Stimulated activated naive CD8-positive, alpha-beta T cell treated with anti-CD3 and anti-CD28 coated beads, Interleukin-15, amount 100 ng/mL, for 72 hours (primary cell): Measurements from ENCODE around the gene DGKH.
A peak's percentile ranks its signal among the peaks of the same experiment; 100 is the strongest.

Source experiments
- ATAC-seq: fragments of 150-1000 bp; cut with Tn5 transposase; 2 replicates; pipeline ENCODE4 v1.10.0; 2021; ENCODE audit warnings: mild to moderate bottlenecking, moderate library complexity
- DNase-seq, 2 donors: peaks; one replicate each; pipeline ENCODE4 v3.0.0; 2021 to 2022
- H3K27ac Mint-ChIP-seq, 2 donors: one replicate each; pipeline ENCODE4 v1.8.0; 2022; ENCODE audit warnings: mild to moderate bottlenecking in 2 of 2, mixed read lengths in 2 of 2, moderate library complexity in 2 of 2
- H3K27me3 Mint-ChIP-seq: one replicate; pipeline ENCODE4 v1.8.0; 2022; ENCODE audit warnings: mixed read lengths
- H3K4me1 Mint-ChIP-seq: one replicate; pipeline ENCODE4 v1.8.0; 2022; ENCODE audit warnings: mild to moderate bottlenecking, mixed read lengths
- H3K4me3 Mint-ChIP-seq, 2 donors: one replicate each; pipeline ENCODE4 v1.8.0; 2022; ENCODE audit warnings: mild to moderate bottlenecking in 2 of 2, mixed read lengths in 2 of 2, moderate library complexity in 1 of 2
- H3K9me3 Mint-ChIP-seq, 2 donors: one replicate each; pipeline ENCODE4 v1.8.0; 2022; ENCODE audit warnings: mixed read lengths in 2 of 2

The DGKH gene

DNA sequence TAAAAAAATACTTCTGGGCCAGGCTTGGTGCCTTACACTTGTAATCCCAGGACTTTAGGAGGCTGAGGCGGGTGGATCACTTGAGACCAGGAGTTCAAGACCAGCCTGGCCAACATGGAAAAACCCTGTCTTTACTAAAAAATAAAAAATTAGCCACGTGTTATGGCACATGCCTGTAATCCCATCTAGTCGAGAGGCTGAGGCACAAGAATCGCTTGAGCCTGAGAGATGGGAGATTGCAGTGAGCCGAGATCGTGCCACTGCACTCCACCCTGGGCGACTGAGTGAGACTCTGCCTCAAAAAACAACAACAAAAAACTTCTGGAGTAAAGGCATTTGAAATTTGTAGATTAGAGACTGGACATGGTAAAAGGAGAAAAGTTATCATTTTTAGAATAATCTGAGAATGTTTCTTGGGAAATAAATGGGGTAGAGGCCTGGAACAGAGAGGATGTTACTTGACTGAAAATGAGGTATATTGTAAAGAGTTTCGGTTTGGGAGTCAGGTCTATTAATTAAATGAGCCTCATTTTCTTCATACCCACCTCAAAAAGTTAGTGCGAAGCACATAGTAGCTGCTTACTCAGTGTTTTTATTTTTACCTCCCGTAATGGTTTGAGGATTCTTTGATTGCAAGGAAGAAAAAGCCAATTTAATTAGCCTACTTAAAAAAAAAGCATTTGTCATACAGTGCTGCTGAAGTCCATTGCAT is 226.1 kb downstream of the DGKH start:
- DNase-seq (no peak), ATAC-seq (no peak)
- Mint-ChIP-seq H3K4me3 (peak overlapping the region; percentile 57 to 74), H3K4me1 (peaks cover 68% of the 10 kb centered on the region), H3K9me3 (peaks cover 8 to 9% of the 10 kb centered on the region in 2 donors), H3K27ac (peak overlapping the region; percentile 55 to 69), H3K27me3 (no peaks in the 10 kb centered on the region)

- Mint-ChIP-seq H3K27me3 (no peaks in the 10 kb centered on the region), H3K4me1 (peaks cover 66% of the 10 kb centered on the region), H3K27ac (peak overlapping the region in 1 of 2 donors; percentile 1), H3K4me3 (peak overlapping the region; percentile 24 to 74), H3K9me3 (peaks cover 7 to 9% of the 10 kb centered on the region in 2 donors)
- ATAC-seq (no peak), DNase-seq (no peak)
These were observed 226.6 kb downstream of the DGKH start for GRCh38 chr13:42275098-42275471.

DNA sequence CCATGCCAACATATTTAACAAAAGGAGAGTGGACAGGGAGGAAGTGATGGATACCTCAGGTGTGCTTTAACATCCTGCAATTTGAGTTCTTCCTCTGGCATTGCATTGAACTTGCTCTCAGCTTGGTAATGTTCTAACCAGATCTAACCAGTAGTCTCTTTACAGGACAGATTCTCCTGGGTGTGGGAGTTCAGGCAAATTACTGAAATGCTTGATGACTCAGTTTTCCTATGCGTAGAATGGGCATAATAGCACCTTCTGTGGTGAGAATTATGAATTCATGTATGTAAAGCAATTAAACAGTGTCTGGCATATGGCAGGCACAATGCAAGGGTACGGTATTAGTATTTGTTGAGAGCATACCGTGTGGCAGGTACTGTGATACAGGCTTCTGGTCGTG is 227.1 kb downstream of the DGKH start:
- Mint-ChIP-seq H3K4me1 (peaks cover 62% of the 10 kb centered on the region), H3K9me3 (peaks cover 3 to 5% of the 10 kb centered on the region in 2 donors), H3K27ac (peak overlapping the region in 1 of 2 donors; percentile 1), H3K4me3 (peak overlapping the region; percentile 24 to 74), H3K27me3 (no peaks in the 10 kb centered on the region)
- DNase-seq (peak in 1 of 2 donors; percentile 11), ATAC-seq (peak; percentile 4)

GRCh38 chr13:42276683-42277082 is 228.2 kb downstream of the DGKH start:
- H3K9me3 Mint-ChIP-seq, result no peaks in the 10 kb centered on the region
- peak overlapping the region in 1 of 2 donors; percentile 46 for H3K4me3 Mint-ChIP-seq
- no peak overlapping the region for H3K27ac Mint-ChIP-seq
- ATAC-seq (no peak), DNase-seq (no peak)
- no peaks in the 10 kb centered on the region for H3K27me3 Mint-ChIP-seq
- H3K4me1 Mint-ChIP-seq, result peaks cover 51% of the 10 kb centered on the region

GRCh38 chr13:42277618-42278276 is 229.3 kb downstream of the DGKH start:
- DNase-seq (no peak), ATAC-seq (no peak)
- Mint-ChIP-seq H3K27me3 (no peaks in the 10 kb centered on the region), H3K4me3 (peak overlapping the region in 1 of 2 donors; percentile 42), H3K9me3 (no peaks in the 10 kb centered on the region), H3K4me1 (peaks cover 58% of the 10 kb centered on the region), H3K27ac (peak overlapping the region in 1 of 2 donors; percentile 19)

GRCh38 chr13:42279080-42279479 is 230.6 kb downstream of the DGKH start:
- Mint-ChIP-seq H3K4me1 (peaks cover 58% of the 10 kb centered on the region), H3K27me3 (no peaks in the 10 kb centered on the region), H3K9me3 (no peaks in the 10 kb centered on the region), H3K4me3 (no peak overlapping the region), H3K27ac (no peak overlapping the region)
- DNase-seq, result peak in 1 of 2 donors; percentile 16
- peak; percentile 65 for ATAC-seq

DNA sequence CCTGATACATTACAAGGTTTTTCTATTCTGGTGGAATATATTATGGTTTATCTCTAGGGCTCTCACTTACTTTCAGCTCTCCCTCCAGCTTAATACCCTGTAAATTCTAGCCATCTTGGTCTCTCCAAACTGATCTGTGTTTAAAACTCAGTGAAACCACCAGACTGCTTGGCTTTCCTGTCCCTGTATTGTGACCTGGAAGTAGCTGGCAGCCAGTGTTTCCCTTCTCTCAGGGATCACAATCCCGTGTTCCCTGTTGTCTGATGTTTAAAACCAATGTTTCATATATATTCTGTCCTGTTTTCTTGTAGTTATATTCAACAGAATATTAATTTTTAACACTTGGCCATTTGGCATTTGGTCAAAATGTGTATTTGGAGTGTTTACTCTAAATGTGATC is 231.5 kb downstream of the DGKH start:
- Mint-ChIP-seq H3K4me3 (no peak overlapping the region), H3K27ac (no peak overlapping the region), H3K9me3 (no peaks in the 10 kb centered on the region), H3K27me3 (no peaks in the 10 kb centered on the region), H3K4me1 (peaks cover 54% of the 10 kb centered on the region)
- DNase-seq, result no peak
- ATAC-seq, result no peak

DNA sequence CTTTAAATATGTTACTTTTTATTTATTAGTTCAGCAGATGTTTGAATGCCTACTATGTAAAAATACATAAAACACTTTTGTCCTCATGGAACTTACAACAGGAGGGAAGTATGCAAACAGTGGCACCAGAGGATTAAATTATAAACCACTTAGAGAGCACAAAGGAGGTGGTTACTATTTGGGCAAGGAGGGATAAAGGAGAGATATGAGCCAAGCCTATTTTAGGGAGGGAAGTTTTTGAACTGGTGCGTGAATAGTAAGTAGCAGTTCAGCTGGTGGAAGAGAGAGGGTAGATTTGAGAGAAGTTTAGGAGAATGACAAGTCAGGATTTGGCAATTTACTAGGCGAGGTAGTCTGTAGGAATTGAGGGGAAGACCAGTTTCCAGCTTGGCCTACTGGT is 232.1 kb downstream of the DGKH start:
- Mint-ChIP-seq H3K4me1 (peaks cover 54% of the 10 kb centered on the region), H3K27me3 (no peaks in the 10 kb centered on the region), H3K4me3 (no peak overlapping the region), H3K9me3 (no peaks in the 10 kb centered on the region), H3K27ac (no peak overlapping the region)
- no peak for ATAC-seq
- DNase-seq, result no peak

- H3K4me3 Mint-ChIP-seq, result no peak overlapping the region
- H3K4me1 Mint-ChIP-seq, result peaks cover 36% of the 10 kb centered on the region
- ATAC-seq (no peak), DNase-seq (no peak)
- H3K9me3 Mint-ChIP-seq, result no peaks in the 10 kb centered on the region
- no peak overlapping the region for H3K27ac Mint-ChIP-seq
- H3K27me3 Mint-ChIP-seq, result no peaks in the 10 kb centered on the region
These were observed 235.1 kb downstream of the DGKH start for GRCh38 chr13:42283574-42283973.

GRCh38 chr13:42284068-42284467 is 235.6 kb downstream of the DGKH start:
- Mint-ChIP-seq H3K27ac (no peak overlapping the region), H3K4me1 (peaks cover 37% of the 10 kb centered on the region), H3K9me3 (no peaks in the 10 kb centered on the region), H3K4me3 (no peak overlapping the region), H3K27me3 (no peaks in the 10 kb centered on the region)
- ATAC-seq (no peak), DNase-seq (no peak)
